GM12891 (cell line): ENCODE measurements around the gene CDK19.

Source experiments
- DNase-seq: peaks from one replicate; pipeline ENCODE4 v3.0.0; 2011; ENCODE audit warnings: low spot score; ENCODE audit not compliant: insufficient read length
- FAIRE-seq: peaks from 2 replicates; lab custom pipeline; 2011; peaks lifted over from hg19 to GRCh38; lab: Jason Lieb, UNC
- PAX5 ChIP-seq: IDR thresholded peaks from 2 replicates; pipeline ENCODE4 v1.6.1; 2011; ENCODE audit warnings: low read length, moderate library complexity, mild to moderate bottlenecking; ENCODE audit not compliant: insufficient read depth, severe bottlenecking
- POLR2A ChIP-seq: IDR thresholded peaks from 2 replicates; pipeline ENCODE4 v1.6.1; 2011; ENCODE audit warnings: low read depth, low read length, control low read depth
- POLR2AphosphoS5 ChIP-seq: IDR thresholded peaks from 2 replicates; pipeline ENCODE4 v1.6.1; 2011; ENCODE audit warnings: low read depth, low read length, control low read depth
- POU2F2 ChIP-seq: IDR thresholded peaks from 2 replicates; pipeline ENCODE4 v1.6.1; 2011; ENCODE audit warnings: low read depth, mild to moderate bottlenecking, control low read depth, low read length, moderate library complexity
- SPI1 ChIP-seq: IDR thresholded peaks from 2 replicates; pipeline ENCODE4 v1.6.1; 2011; ENCODE audit warnings: low read depth, low read length, control low read depth
- TAF1 ChIP-seq: IDR thresholded peaks from 2 replicates; pipeline ENCODE4 v1.6.1; 2011; ENCODE audit warnings: low read depth, low read length, control low read depth

The CDK19 gene

GRCh38 chr6:110561008-110561396 is 254.3 kb downstream of the CDK19 start:
- FAIRE-seq (no peak), DNase-seq (no peak)
- no peak for TF ChIP-seq SPI1
- no peak for TF ChIP-seq POU2F2
- TF ChIP-seq POLR2AphosphoS5 = no peak
- TF ChIP-seq TAF1 = no peak
- TF ChIP-seq PAX5 = no peak
- no peak for TF ChIP-seq POLR2A

GRCh38 chr6:110560239-110561007 is 254.8 kb downstream of the CDK19 start:
- FAIRE-seq (peak; percentile 28), DNase-seq (no peak)
- no peak for TF ChIP-seq TAF1
- no peak for TF ChIP-seq PAX5
- TF ChIP-seq POLR2AphosphoS5 = no peak
- TF ChIP-seq SPI1 = no peak
- no peak for TF ChIP-seq POU2F2
- TF ChIP-seq POLR2A = no peak
